BE2C (cell line): ENCODE measurements around the gene GALK1.
"Not testable (repeated sequence)": the region's sequence is repeated elsewhere in the genome, so short reads cannot be mapped to it uniquely, and the experiment has no call there.

Source experiments
- DNase-seq: peaks from one replicate; pipeline ENCODE4 v3.0.0-alpha.2; 2020
- H3K27me3 ChIP-seq: fragments of 250-450 bp; sonication (Bioruptor Pico); 2 replicates; pipeline ENCODE4 v1.5.1; 2020; ENCODE audit warnings: mild to moderate bottlenecking
- H3K36me3 ChIP-seq: fragments of 250-450 bp; sonication (Bioruptor Pico); 2 replicates; pipeline ENCODE4 v1.5.1; 2020; ENCODE audit warnings: mild to moderate bottlenecking
- H3K4me1 ChIP-seq: fragments of 250-450 bp; sonication (Bioruptor Pico); 2 replicates; pipeline ENCODE4 v1.5.1; 2020
- H3K4me3 ChIP-seq: 2 replicates; pipeline ENCODE4 v1.5.1; 2011; ENCODE audit warnings: low read depth, low read length
- H3K9me3 ChIP-seq: fragments of 250-450 bp; sonication (Bioruptor Pico); 2 replicates; pipeline ENCODE4 v1.5.1; 2020
- CTCF ChIP-seq: IDR thresholded peaks from 2 replicates; pipeline ENCODE4 v1.5.1; 2012; ENCODE audit warnings: mild to moderate bottlenecking, low read depth, low read length

The GALK1 gene

GRCh38 chr17:75778861-75779249 lies 13.9 kb upstream of the GALK1 start:
- no peaks in the 10 kb centered on the region for H3K27me3 ChIP-seq
- TF ChIP-seq CTCF, result peak; percentile 59

GRCh38 chr17:75778066-75778860 lies 13.3 kb upstream of the GALK1 start:
- not testable (repeated sequence) for H3K27me3 ChIP-seq, DNase-seq, H3K9me3 ChIP-seq
- Histone ChIP-seq H3K36me3 (peaks cover 46% of the 10 kb centered on the region), H3K4me3 (peak overlapping the region; percentile 82), H3K4me1 (peaks cover 10% of the 10 kb centered on the region)

More at GRCh38 chr17:75778861-75779249, 13.9 kb upstream of the GALK1 start:
- Histone ChIP-seq H3K4me3 (peak overlapping the region; percentile 82), H3K4me1 (peaks cover 10% of the 10 kb centered on the region), H3K9me3 (no peaks in the 10 kb centered on the region), H3K36me3 (peaks cover 46% of the 10 kb centered on the region)
- DNase-seq, result no peak

- no peaks in the 10 kb centered on the region for H3K27me3 ChIP-seq
- peak overlapping the region; percentile 82 for H3K4me3 ChIP-seq
- no peaks in the 10 kb centered on the region for H3K9me3 ChIP-seq
- no peak for DNase-seq
- peaks cover 46% of the 10 kb centered on the region for H3K36me3 ChIP-seq
- TF ChIP-seq CTCF, result no peak
- peaks cover 10% of the 10 kb centered on the region for H3K4me1 ChIP-seq
These were observed 12.4 kb upstream of the GALK1 start for GRCh38 chr17:75777296-75777922.

DNA sequence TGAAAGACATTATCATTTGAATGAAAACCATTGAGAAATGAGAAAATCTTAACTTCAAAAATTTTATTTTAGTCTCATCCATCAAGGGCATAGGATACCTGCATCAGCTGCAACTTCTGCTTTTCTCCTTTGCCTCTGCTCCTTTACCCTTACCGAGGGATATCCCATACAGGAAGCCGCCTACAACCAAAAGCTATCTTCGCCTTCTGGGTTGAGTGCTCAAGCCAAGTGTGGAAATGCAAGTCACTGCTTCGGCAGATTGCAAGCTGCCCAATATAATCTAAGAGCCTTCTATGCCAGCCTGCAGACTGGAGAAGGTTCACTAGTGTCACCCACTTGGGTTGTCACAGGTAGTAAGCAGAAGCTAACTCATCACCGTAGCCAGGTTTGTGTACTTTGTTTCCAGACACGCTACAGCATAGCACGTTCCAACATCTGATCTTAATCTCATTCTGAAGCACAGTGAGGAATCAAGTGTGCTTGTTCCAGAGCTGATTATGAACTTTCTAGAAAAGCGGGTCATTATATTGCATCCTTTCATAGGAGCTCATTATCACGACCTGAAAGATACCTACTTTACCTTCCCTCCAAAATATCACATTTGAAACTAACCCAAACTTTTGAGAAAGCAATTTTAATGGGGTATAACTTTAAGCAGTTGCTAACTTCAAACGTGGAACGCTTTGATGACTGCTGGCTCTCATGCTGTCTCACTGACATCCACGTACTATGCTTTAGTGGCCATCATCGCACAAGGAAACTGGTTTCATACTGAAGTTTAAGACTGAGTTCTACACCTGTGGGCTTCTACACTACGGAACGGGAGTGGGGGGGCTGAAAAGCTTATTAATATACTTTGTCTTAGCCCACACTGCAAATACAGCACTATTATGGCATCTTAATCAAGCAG lies 11.6 kb upstream of the GALK1 start:
- Histone ChIP-seq H3K4me3 (no peak overlapping the region), H3K36me3 (peaks cover 46% of the 10 kb centered on the region), H3K9me3 (no peaks in the 10 kb centered on the region), H3K27me3 (no peaks in the 10 kb centered on the region), H3K4me1 (peaks cover 10% of the 10 kb centered on the region)
- DNase-seq, result no peak
- no peak for TF ChIP-seq CTCF

- no peak for DNase-seq
- no peak for TF ChIP-seq CTCF
- H3K4me3 ChIP-seq, result no peak overlapping the region
- peaks cover 11% of the 10 kb centered on the region for H3K4me1 ChIP-seq
- H3K9me3 ChIP-seq, result no peaks in the 10 kb centered on the region
- peaks cover 46% of the 10 kb centered on the region for H3K36me3 ChIP-seq
- H3K27me3 ChIP-seq, result no peaks in the 10 kb centered on the region
These were observed 10.1 kb upstream of the GALK1 start for GRCh38 chr17:75774991-75775668.

DNA sequence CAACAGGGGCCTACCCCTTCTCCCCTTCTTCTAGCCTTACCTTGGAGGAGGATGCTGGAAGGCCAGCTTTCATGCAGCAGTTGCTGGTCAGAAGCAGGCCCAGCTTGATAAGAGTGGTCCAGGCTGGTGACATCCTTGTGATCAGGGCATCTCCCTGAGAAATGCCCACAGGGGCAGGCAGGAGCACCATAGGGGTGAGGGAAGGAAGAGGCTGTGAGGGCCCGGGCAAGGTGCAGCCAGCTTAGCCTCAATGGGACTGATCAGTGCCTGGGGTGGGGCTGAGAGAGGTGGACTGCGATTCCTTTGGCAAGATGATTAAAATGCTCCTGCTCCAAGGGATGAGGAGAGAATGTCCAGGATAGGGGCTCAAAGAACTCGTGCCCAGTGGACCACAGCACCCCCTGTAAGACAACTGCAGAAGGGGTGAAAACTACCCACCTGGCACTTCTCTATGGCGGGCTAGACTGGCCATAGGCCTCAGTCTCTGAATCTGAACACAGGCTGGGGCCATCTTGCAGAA lies 9.5 kb upstream of the GALK1 start:
- no peaks in the 10 kb centered on the region for H3K9me3 ChIP-seq
- H3K27me3 ChIP-seq, result no peaks in the 10 kb centered on the region
- peaks cover 13% of the 10 kb centered on the region for H3K4me1 ChIP-seq
- TF ChIP-seq CTCF, result no peak
- H3K36me3 ChIP-seq, result peaks cover 46% of the 10 kb centered on the region
- DNase-seq, result no peak
- no peak overlapping the region for H3K4me3 ChIP-seq
